Naive thymus-derived CD4-positive, alpha-beta T cell (primary cell): ENCODE data around the gene PFDN1. TPM values are rescaled to one million over a fixed set of nuclear protein-coding genes. Genes with fewer than 3 reads are reported as not detected.

ENCODE experiments used
- ATAC-seq: fragments of 150-1000 bp; cut with Tn5 transposase; 2 replicates; pipeline ENCODE4 v1.10.0; 2021; ENCODE audit warnings: mild to moderate bottlenecking, moderate library complexity
- CTCF ChIA-PET: fragments of 350-600 bp; sonication (Branson Sonifier 250); formaldehyde crosslinking; loops from one replicate; lab custom pipeline; 2021; ENCODE audit warnings: antibody characterized with exemption; lab: Charles Lee
- POLR2A ChIA-PET: fragments of 350-600 bp; sonication (Branson Sonifier 250); formaldehyde crosslinking; loops from one replicate; lab custom pipeline; 2021; ENCODE audit warnings: antibody characterized with exemption, inconsistent platforms; lab: Charles Lee
- DNase-seq, 9 donors: peaks; one replicate each; pipeline versions ENCODE4 v3.0.0 to v3.0.0-alpha.2; 2020 to 2022; ENCODE audit warnings: mixed read lengths in 1 of 9
- H3K27ac ChIP-seq: one replicate; pipeline ENCODE4 v1.7.0; 2013; ENCODE audit warnings: mild to moderate bottlenecking, low read depth, low read length, moderate library complexity
- H3K27me3 ChIP-seq, 2 donors: one replicate each; pipeline ENCODE4 v1.7.0; 2013; ENCODE audit warnings: low read length in 2 of 2, mild to moderate bottlenecking in 2 of 2, moderate library complexity in 2 of 2; ENCODE audit not compliant: control insufficient read depth in 2 of 2, insufficient read depth in 2 of 2
- H3K36me3 ChIP-seq, 3 experiments: 1 replicate in 2 of 3; 2 replicates in 1 of 3; pipeline ENCODE4 v1.7.0; 2013; ENCODE audit warnings: low read length in 3 of 3, mild to moderate bottlenecking in 3 of 3, moderate library complexity in 1 of 3; ENCODE audit not compliant: insufficient read depth in 3 of 3, control insufficient read depth in 2 of 3
- H3K4me1 ChIP-seq, 2 donors: one replicate each; pipeline ENCODE4 v1.7.0; 2013; ENCODE audit warnings: low read length in 2 of 2, mild to moderate bottlenecking in 2 of 2, moderate library complexity in 1 of 2; ENCODE audit not compliant: control insufficient read depth in 2 of 2, insufficient read depth in 2 of 2
- H3K4me3 ChIP-seq: 2 replicates; pipeline ENCODE4 v1.7.0; 2013; ENCODE audit warnings: mild to moderate bottlenecking, low read length
- H3K9me3 ChIP-seq, 3 experiments: 1 replicate in 2 of 3; 2 replicates in 1 of 3; pipeline ENCODE4 v1.7.0; 2013; ENCODE audit warnings: low read length in 3 of 3; ENCODE audit not compliant: control insufficient read depth in 2 of 3
- H3K27ac Mint-ChIP-seq, 9 donors: one replicate each; pipeline ENCODE4 v1.8.0; 2020 to 2022; ENCODE audit warnings: mixed read lengths in 9 of 9, mild to moderate bottlenecking in 8 of 9, moderate library complexity in 5 of 9, inconsistent platforms in 2 of 9
- H3K27me3 Mint-ChIP-seq, 5 donors: one replicate each; pipeline ENCODE4 v1.8.0; 2021 to 2022; ENCODE audit warnings: mixed read lengths in 5 of 5, mild to moderate bottlenecking in 1 of 5
- H3K36me3 Mint-ChIP-seq, 5 donors: one replicate each; pipeline ENCODE4 v1.8.0; 2020 to 2022; ENCODE audit warnings: mixed read lengths in 5 of 5, mild to moderate bottlenecking in 3 of 5, inconsistent platforms in 1 of 5
- H3K4me1 Mint-ChIP-seq, 7 donors: one replicate each; pipeline ENCODE4 v1.8.0; 2020 to 2022; ENCODE audit warnings: mixed read lengths in 7 of 7, mild to moderate bottlenecking in 3 of 7, inconsistent platforms in 1 of 7
- H3K4me3 Mint-ChIP-seq, 10 donors: one replicate each; pipeline ENCODE4 v1.8.0; 2020 to 2022; ENCODE audit warnings: mild to moderate bottlenecking in 10 of 10, mixed read lengths in 10 of 10, moderate library complexity in 6 of 10, inconsistent platforms in 2 of 10
- H3K9me3 Mint-ChIP-seq, 11 donors: one replicate each; pipeline ENCODE4 v1.8.0; 2020 to 2022; ENCODE audit warnings: mixed read lengths in 11 of 11, mild to moderate bottlenecking in 4 of 11, inconsistent platforms in 1 of 11, moderate library complexity in 1 of 11
- intact Hi-C, 2 donors: fragments of 100-400 bp; cut with micrococcal nuclease; formaldehyde crosslinking; loops; one replicate each; pipeline ENCODE4 v1.15.1; 2023
- polyA plus RNA-seq, 2 donors: library from polyadenylated mRNA; unstranded; fragments of 300-500 nt; fragmentation: Illumina TruSeq; gene quantifications; one replicate each; pipeline ENCODE4 v1.2.3, GENCODE V29; 2021
- total RNA-seq, 6 experiments: library from RNA in 5 of 6; stranded (reverse) in 5 of 6; gene quantifications; 1 replicate in 5 of 6; 2 replicates in 1 of 6; pipeline ENCODE4 v1.2.3 and lab custom pipeline; 2021 to 2026

Gene PFDN1
- total and polyA plus RNA-seq, 7 experiments from 2014 or later: 24.8 to 139 (median 37.2) TPM

GRCh38 chr5:140235791-140236551, 66.9 kb downstream of the PFDN1 start:
- no peaks in the 10 kb centered on the region for H3K27me3 ChIP-seq
- Mint-ChIP-seq H3K27ac (no peak overlapping the region), H3K27me3 (peaks cover 0 to 5% (median 0%) of the 10 kb centered on the region in 5 donors), H3K4me3 (no peak overlapping the region), H3K36me3 (no peaks in the 10 kb centered on the region), H3K4me1 (peaks cover 0 to 2% (median 0%) of the 10 kb centered on the region in 7 donors), H3K9me3 (no peaks in the 10 kb centered on the region)
- no peaks in the 10 kb centered on the region for H3K36me3 ChIP-seq
- no peak for DNase-seq
- H3K4me1 ChIP-seq: no peaks in the 10 kb centered on the region
- no peak overlapping the region for H3K4me3 ChIP-seq
- ChIA-PET CTCF (interaction anchor here (0.7 kb wide), 1 partner anchor 115 kb away, joined by 3 read pairs; no protein-coding TSS in a partner anchor), POLR2A (interaction anchor here (0.6 kb wide), 1 partner anchor 33 kb away, joined by 3 read pairs; no protein-coding TSS in a partner anchor)
- H3K9me3 ChIP-seq: no peaks in the 10 kb centered on the region
- intact Hi-C loops: no loop called here
- no peak overlapping the region for H3K27ac ChIP-seq
- ATAC-seq: no peak

- no peak for DNase-seq
- no peaks in the 10 kb centered on the region for H3K9me3 Mint-ChIP-seq
- peak overlapping the region in 1 of 9 donors; percentile 17 for H3K27ac Mint-ChIP-seq
- ATAC-seq: no peak
- H3K27me3 Mint-ChIP-seq: peaks cover 0 to 5% (median 0%) of the 10 kb centered on the region in 5 donors
- Histone ChIP-seq H3K27me3 (no peaks in the 10 kb centered on the region), H3K4me1 (no peaks in the 10 kb centered on the region), H3K36me3 (no peaks in the 10 kb centered on the region), H3K27ac (no peak overlapping the region), H3K4me3 (no peak overlapping the region), H3K9me3 (no peaks in the 10 kb centered on the region)
- ChIA-PET CTCF (no interaction called here), POLR2A (no interaction called here)
- intact Hi-C loops: no loop called here
- H3K4me1 Mint-ChIP-seq: no peaks in the 10 kb centered on the region
- no peak overlapping the region for H3K4me3 Mint-ChIP-seq
- H3K36me3 Mint-ChIP-seq: no peaks in the 10 kb centered on the region
Measured at GRCh38 chr5:140234377-140234989, 68.4 kb downstream of the PFDN1 start.

GRCh38 chr5:140232731-140233130, 70.2 kb downstream of the PFDN1 start:
- no peak overlapping the region for H3K4me3 Mint-ChIP-seq
- ATAC-seq: no peak

GRCh38 chr5:140230373-140230772, 72.5 kb downstream of the PFDN1 start:
- no peaks in the 10 kb centered on the region for H3K9me3 Mint-ChIP-seq
- Histone ChIP-seq H3K4me3 (no peak overlapping the region), H3K9me3 (no peaks in the 10 kb centered on the region), H3K36me3 (no peaks in the 10 kb centered on the region), H3K4me1 (no peaks in the 10 kb centered on the region), H3K27ac (no peak overlapping the region), H3K27me3 (no peaks in the 10 kb centered on the region)
- ChIA-PET CTCF (no interaction called here), POLR2A (no interaction called here)
- DNase-seq (no peak), ATAC-seq (no peak)
- no peak overlapping the region for H3K27ac Mint-ChIP-seq
- H3K27me3 Mint-ChIP-seq: peaks cover 0 to 5% (median 4%) of the 10 kb centered on the region in 5 donors
- no peak overlapping the region for H3K4me3 Mint-ChIP-seq
- intact Hi-C loops: no loop called here
- no peaks in the 10 kb centered on the region for H3K4me1 Mint-ChIP-seq
- no peaks in the 10 kb centered on the region for H3K36me3 Mint-ChIP-seq

More at GRCh38 chr5:140232731-140233130, 70.2 kb downstream of the PFDN1 start:
- ChIA-PET POLR2A (no interaction called here), CTCF (interaction anchor here (1.1 kb wide), 1 partner anchor 12 kb away, joined by 3 read pairs; no protein-coding TSS in a partner anchor)
- H3K27ac Mint-ChIP-seq: no peak overlapping the region
- no peaks in the 10 kb centered on the region for H3K9me3 Mint-ChIP-seq
- H3K27ac ChIP-seq: no peak overlapping the region
- no peaks in the 10 kb centered on the region for H3K4me1 Mint-ChIP-seq
- DNase-seq: no peak
- H3K36me3 Mint-ChIP-seq: no peaks in the 10 kb centered on the region
- no peaks in the 10 kb centered on the region for H3K27me3 ChIP-seq
- intact Hi-C loops: no loop called here
- H3K4me3 ChIP-seq: no peak overlapping the region
- no peaks in the 10 kb centered on the region for H3K9me3 ChIP-seq
- no peaks in the 10 kb centered on the region for H3K4me1 ChIP-seq
- no peaks in the 10 kb centered on the region for H3K36me3 ChIP-seq
- H3K27me3 Mint-ChIP-seq: peaks cover 0 to 5% (median 0%) of the 10 kb centered on the region in 5 donors

GRCh38 chr5:140228364-140228837, 74.5 kb downstream of the PFDN1 start:
- Mint-ChIP-seq H3K27me3 (peaks cover 0 to 5% (median under 1%) of the 10 kb centered on the region in 5 donors), H3K27ac (no peak overlapping the region), H3K9me3 (no peaks in the 10 kb centered on the region), H3K36me3 (no peaks in the 10 kb centered on the region), H3K4me1 (no peaks in the 10 kb centered on the region), H3K4me3 (no peak overlapping the region)
- Histone ChIP-seq H3K27ac (no peak overlapping the region), H3K4me3 (no peak overlapping the region), H3K36me3 (no peaks in the 10 kb centered on the region), H3K9me3 (no peaks in the 10 kb centered on the region), H3K4me1 (no peaks in the 10 kb centered on the region), H3K27me3 (no peaks in the 10 kb centered on the region)
- CTCF ChIA-PET: no interaction called here
- DNase-seq (no peak), ATAC-seq (no peak)
- POLR2A ChIA-PET: no interaction called here
- intact Hi-C loops: no loop called here

GRCh38 chr5:140227046-140227445, 75.9 kb downstream of the PFDN1 start:
- CTCF ChIA-PET: interaction anchor here (1.0 kb wide), 1 partner anchor 13 kb away, joined by 3 read pairs; no protein-coding TSS in a partner anchor

More at GRCh38 chr5:140227046-140227445, 75.9 kb downstream of the PFDN1 start:
- Histone ChIP-seq H3K36me3 (no peaks in the 10 kb centered on the region), H3K4me1 (no peaks in the 10 kb centered on the region), H3K27ac (no peak overlapping the region), H3K27me3 (no peaks in the 10 kb centered on the region), H3K9me3 (no peaks in the 10 kb centered on the region), H3K4me3 (no peak overlapping the region)
- Mint-ChIP-seq H3K27ac (no peak overlapping the region), H3K4me3 (no peak overlapping the region), H3K4me1 (peaks cover 0 to 4% (median 0%) of the 10 kb centered on the region in 7 donors), H3K27me3 (peaks cover 0 to 4% (median 0%) of the 10 kb centered on the region in 5 donors), H3K9me3 (no peaks in the 10 kb centered on the region), H3K36me3 (no peaks in the 10 kb centered on the region)
- DNase-seq (no peak), ATAC-seq (no peak)
- POLR2A ChIA-PET: no interaction called here
- intact Hi-C loops: no loop called here
